ENCODE measurements around the gene PHKB. TPM values are rescaled to one million over a fixed set of nuclear protein-coding genes. Genes with fewer than 3 reads are reported as not detected.
"Not testable (repeated sequence)": the region's sequence is repeated elsewhere in the genome, so short reads cannot be mapped to it uniquely, and the experiment has no call there.

The PHKB gene
- total RNA-seq, 1 donor from 2014 or later, result 49.6 TPM

DNA sequence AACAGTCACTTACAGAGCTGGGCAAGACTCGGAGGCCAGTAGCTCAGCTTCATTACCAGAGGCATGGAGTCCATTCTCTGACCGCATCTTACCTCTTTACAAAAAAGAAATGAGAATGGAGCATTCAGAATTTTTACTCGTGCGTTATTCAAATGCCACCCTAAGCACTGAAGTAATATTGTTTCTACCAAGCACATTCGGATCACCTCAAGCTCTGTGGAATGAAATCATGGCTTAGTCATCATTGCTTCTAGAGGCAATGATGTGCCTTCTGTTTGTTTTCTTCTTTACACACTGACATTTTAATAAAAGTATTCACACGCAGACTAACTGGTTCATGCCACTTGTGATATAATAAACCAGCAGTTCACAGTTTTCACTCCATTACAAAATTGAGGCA lies 206.8 kb downstream of the PHKB start:
- H3K27me3 Mint-ChIP-seq (ENCODE audit: low read depth, unreplicated experiment), result no peaks in the 10 kb centered on the region
- no peaks in the 10 kb centered on the region for H3K9me3 Mint-ChIP-seq (ENCODE audit: unreplicated experiment)
- no peak for FAIRE-seq
- peaks cover 6% of the 10 kb centered on the region for H3K4me1 Mint-ChIP-seq (ENCODE audit: low read depth, unreplicated experiment)
- no peak overlapping the region for H2AFZ ChIP-seq (ENCODE audit: low read depth, low read length)
- no peaks in the 10 kb centered on the region for H3K27me3 ChIP-seq (ENCODE audit: insufficient read depth, low read length)
- H3K4me3 ChIP-seq (ENCODE audit: insufficient read depth, low read depth, low read length), result no peak overlapping the region
- no peaks in the 10 kb centered on the region for H3K4me1 ChIP-seq (ENCODE audit: insufficient read depth, low read length)
- no peak overlapping the region for H3K4me3 Mint-ChIP-seq (ENCODE audit: unreplicated experiment)
- H3K9me3 ChIP-seq (ENCODE audit: insufficient read depth, low read depth, low read length), result no peaks in the 10 kb centered on the region
- H3K27ac ChIP-seq (ENCODE audit: low read depth, low read length), result no peak overlapping the region
- H3K4me2 ChIP-seq (ENCODE audit: low read length), result no peak overlapping the region
- H3K79me2 ChIP-seq (ENCODE audit: insufficient read depth, low read length), result no peaks in the 10 kb centered on the region
- H4K20me1 ChIP-seq (ENCODE audit: insufficient read depth, low read length), result no peaks in the 10 kb centered on the region
- peaks cover 6% of the 10 kb centered on the region for H3K36me3 Mint-ChIP-seq (ENCODE audit: low read depth, unreplicated experiment)
- no peak overlapping the region for H3K9ac ChIP-seq (ENCODE audit: low read length)
- TF ChIP-seq, protein P1, sequence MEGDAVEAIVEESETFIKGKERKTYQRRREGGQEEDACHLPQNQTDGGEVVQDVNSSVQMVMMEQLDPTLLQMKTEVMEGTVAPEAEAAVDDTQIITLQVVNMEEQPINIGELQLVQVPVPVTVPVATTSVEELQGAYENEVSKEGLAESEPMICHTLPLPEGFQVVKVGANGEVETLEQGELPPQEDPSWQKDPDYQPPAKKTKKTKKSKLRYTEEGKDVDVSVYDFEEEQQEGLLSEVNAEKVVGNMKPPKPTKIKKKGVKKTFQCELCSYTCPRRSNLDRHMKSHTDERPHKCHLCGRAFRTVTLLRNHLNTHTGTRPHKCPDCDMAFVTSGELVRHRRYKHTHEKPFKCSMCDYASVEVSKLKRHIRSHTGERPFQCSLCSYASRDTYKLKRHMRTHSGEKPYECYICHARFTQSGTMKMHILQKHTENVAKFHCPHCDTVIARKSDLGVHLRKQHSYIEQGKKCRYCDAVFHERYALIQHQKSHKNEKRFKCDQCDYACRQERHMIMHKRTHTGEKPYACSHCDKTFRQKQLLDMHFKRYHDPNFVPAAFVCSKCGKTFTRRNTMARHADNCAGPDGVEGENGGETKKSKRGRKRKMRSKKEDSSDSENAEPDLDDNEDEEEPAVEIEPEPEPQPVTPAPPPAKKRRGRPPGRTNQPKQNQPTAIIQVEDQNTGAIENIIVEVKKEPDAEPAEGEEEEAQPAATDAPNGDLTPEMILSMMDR (IDR thresholded peaks at IDR 0.05; ENCODE audit: insufficient read depth, low read depth, low read length), result no peak
- no peak for TF ChIP-seq EZH2 (IDR thresholded peaks at IDR 0.05; ENCODE audit: insufficient read depth, low read length)
- H3K27ac Mint-ChIP-seq (ENCODE audit: unreplicated experiment), result no peak overlapping the region
- H3K36me3 ChIP-seq (ENCODE audit: insufficient read depth, low read length), result no peaks in the 10 kb centered on the region
- peak; percentile 10 for DNase-seq (ENCODE audit: low read depth)

DNA sequence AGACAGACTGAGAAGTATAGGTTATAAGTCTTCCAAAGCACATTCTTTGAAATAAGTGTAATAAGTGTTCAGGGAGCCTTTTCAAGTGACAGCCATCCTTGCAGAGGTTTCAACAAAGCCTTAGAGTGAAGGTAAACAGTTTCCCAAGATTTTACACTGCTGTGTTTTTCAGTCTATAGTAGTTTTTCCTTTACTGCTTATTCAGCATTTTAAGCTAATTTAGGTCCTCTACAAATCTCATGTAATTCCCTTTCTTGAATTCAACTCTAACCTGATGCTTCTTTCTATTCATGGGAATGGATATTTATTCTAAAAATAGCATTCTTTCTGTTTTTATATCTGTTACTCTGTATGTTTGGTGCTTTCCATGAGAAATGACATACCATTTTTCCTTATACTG lies 211.3 kb downstream of the PHKB start:
- DNase-seq (ENCODE audit: low read depth) (no peak), FAIRE-seq (no peak)
- peaks cover 2% of the 10 kb centered on the region for H3K9me3 Mint-ChIP-seq (ENCODE audit: unreplicated experiment)
- peaks cover 10% of the 10 kb centered on the region for H3K36me3 Mint-ChIP-seq (ENCODE audit: low read depth, unreplicated experiment)
- Histone ChIP-seq H2AFZ (ENCODE audit: low read depth, low read length) (no peak overlapping the region), H3K9ac (ENCODE audit: low read length) (no peak overlapping the region), H3K9me3 (ENCODE audit: insufficient read depth, low read depth, low read length) (no peaks in the 10 kb centered on the region), H3K4me1 (ENCODE audit: insufficient read depth, low read length) (no peaks in the 10 kb centered on the region), H3K27ac (ENCODE audit: low read depth, low read length) (no peak overlapping the region), H3K4me3 (ENCODE audit: insufficient read depth, low read depth, low read length) (no peak overlapping the region), H4K20me1 (ENCODE audit: insufficient read depth, low read length) (no peaks in the 10 kb centered on the region), H3K36me3 (ENCODE audit: insufficient read depth, low read length) (no peaks in the 10 kb centered on the region), H3K4me2 (ENCODE audit: low read length) (no peak overlapping the region), H3K27me3 (ENCODE audit: insufficient read depth, low read length) (no peaks in the 10 kb centered on the region), H3K79me2 (ENCODE audit: insufficient read depth, low read length) (no peaks in the 10 kb centered on the region)
- TF ChIP-seq, protein P1 (IDR thresholded peaks at IDR 0.05; ENCODE audit: insufficient read depth, low read depth, low read length), result no peak
- TF ChIP-seq EZH2 (IDR thresholded peaks at IDR 0.05; ENCODE audit: insufficient read depth, low read length), result no peak
- H3K4me1 Mint-ChIP-seq (ENCODE audit: low read depth, unreplicated experiment), result peaks cover 6% of the 10 kb centered on the region
- H3K27ac Mint-ChIP-seq (ENCODE audit: unreplicated experiment), result no peak overlapping the region
- no peaks in the 10 kb centered on the region for H3K27me3 Mint-ChIP-seq (ENCODE audit: low read depth, unreplicated experiment)
- no peak overlapping the region for H3K4me3 Mint-ChIP-seq (ENCODE audit: unreplicated experiment)

DNA sequence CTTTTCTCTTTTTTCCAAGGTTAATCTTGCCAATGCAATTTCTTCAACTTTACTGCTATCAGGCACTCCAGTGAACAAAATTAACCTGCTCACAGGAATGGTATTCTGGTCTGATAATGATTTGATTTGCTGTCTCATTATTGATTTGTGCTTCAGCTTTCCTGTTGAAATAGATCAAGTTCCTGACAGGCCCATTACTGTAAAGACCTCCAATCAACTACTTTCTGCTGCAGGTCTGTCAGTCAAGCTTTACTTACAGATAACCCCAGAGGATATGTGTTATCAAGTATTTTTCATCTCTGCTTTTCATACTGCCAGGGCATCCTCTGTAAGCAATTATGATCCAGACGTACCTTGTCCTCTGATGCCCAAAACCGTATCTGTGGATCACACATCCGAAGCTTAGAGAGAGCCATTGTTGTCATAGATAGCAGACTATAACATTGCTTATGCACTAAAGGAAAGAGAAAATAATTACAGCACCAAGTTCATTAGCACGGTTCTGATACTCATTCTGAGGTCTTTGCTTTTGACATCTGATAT lies 215.6 kb downstream of the PHKB start:
- Histone ChIP-seq H2AFZ (ENCODE audit: low read depth, low read length) (no peak overlapping the region), H4K20me1 (ENCODE audit: insufficient read depth, low read length) (no peaks in the 10 kb centered on the region), H3K36me3 (ENCODE audit: insufficient read depth, low read length) (no peaks in the 10 kb centered on the region), H3K4me2 (ENCODE audit: low read length) (no peak overlapping the region), H3K4me1 (ENCODE audit: insufficient read depth, low read length) (no peaks in the 10 kb centered on the region), H3K79me2 (ENCODE audit: insufficient read depth, low read length) (no peaks in the 10 kb centered on the region), H3K9ac (ENCODE audit: low read length) (no peak overlapping the region), H3K9me3 (ENCODE audit: insufficient read depth, low read depth, low read length) (no peaks in the 10 kb centered on the region), H3K27me3 (ENCODE audit: insufficient read depth, low read length) (no peaks in the 10 kb centered on the region), H3K27ac (ENCODE audit: low read depth, low read length) (no peak overlapping the region), H3K4me3 (ENCODE audit: insufficient read depth, low read depth, low read length) (no peak overlapping the region)
- Mint-ChIP-seq H3K36me3 (ENCODE audit: low read depth, unreplicated experiment) (peaks cover 10% of the 10 kb centered on the region), H3K27ac (ENCODE audit: unreplicated experiment) (no peak overlapping the region), H3K4me1 (ENCODE audit: low read depth, unreplicated experiment) (no peaks in the 10 kb centered on the region), H3K4me3 (ENCODE audit: unreplicated experiment) (no peak overlapping the region), H3K9me3 (ENCODE audit: unreplicated experiment) (peaks cover 7% of the 10 kb centered on the region), H3K27me3 (ENCODE audit: low read depth, unreplicated experiment) (no peaks in the 10 kb centered on the region)
- FAIRE-seq, result no peak
- TF ChIP-seq, protein P1 (IDR thresholded peaks at IDR 0.05; ENCODE audit: insufficient read depth, low read depth, low read length), result no peak
- no peak for TF ChIP-seq EZH2 (IDR thresholded peaks at IDR 0.05; ENCODE audit: insufficient read depth, low read length)
- no peak for DNase-seq (ENCODE audit: low read depth)

DNA sequence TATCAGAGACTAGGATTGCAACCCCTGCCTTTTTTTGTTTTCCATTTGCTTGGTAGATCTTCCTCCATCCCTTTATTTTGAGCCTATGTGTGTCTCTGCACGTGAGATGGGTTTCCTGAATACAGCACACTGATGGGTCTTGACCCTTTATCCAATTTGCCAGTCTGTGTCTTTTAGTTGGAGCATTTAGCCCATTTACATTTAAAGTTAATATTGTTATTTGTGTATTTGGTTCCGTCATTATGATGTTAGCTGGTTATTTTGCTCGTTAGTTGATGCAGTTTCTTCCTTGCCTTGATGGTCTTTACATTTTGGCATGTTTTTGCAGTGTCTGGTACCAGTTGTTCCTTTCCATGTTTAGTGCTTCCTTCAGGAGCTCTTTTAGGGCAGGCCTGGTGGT lies 220.4 kb downstream of the PHKB start:
- not testable (repeated sequence) for H3K36me3 ChIP-seq (ENCODE audit: insufficient read depth, low read length); H3K79me2 ChIP-seq (ENCODE audit: insufficient read depth, low read length); H3K4me1 ChIP-seq (ENCODE audit: insufficient read depth, low read length); H3K27ac Mint-ChIP-seq (ENCODE audit: unreplicated experiment); H2AFZ ChIP-seq (ENCODE audit: low read depth, low read length); H3K4me1 Mint-ChIP-seq (ENCODE audit: low read depth, unreplicated experiment); H3K27ac ChIP-seq (ENCODE audit: low read depth, low read length); H3K4me2 ChIP-seq (ENCODE audit: low read length); H3K4me3 Mint-ChIP-seq (ENCODE audit: unreplicated experiment); H3K4me3 ChIP-seq (ENCODE audit: insufficient read depth, low read depth, low read length); H4K20me1 ChIP-seq (ENCODE audit: insufficient read depth, low read length); H3K9ac ChIP-seq (ENCODE audit: low read length); DNase-seq (ENCODE audit: low read depth); H3K27me3 ChIP-seq (ENCODE audit: insufficient read depth, low read length); FAIRE-seq; H3K9me3 ChIP-seq (ENCODE audit: insufficient read depth, low read depth, low read length); H3K9me3 Mint-ChIP-seq (ENCODE audit: unreplicated experiment); H3K27me3 Mint-ChIP-seq (ENCODE audit: low read depth, unreplicated experiment)
- peaks cover 23% of the 10 kb centered on the region for H3K36me3 Mint-ChIP-seq (ENCODE audit: low read depth, unreplicated experiment)
